Measurements from ENCODE around the gene STT3B.

The STT3B gene

GRCh38 chr3:31636694-31637442 is 104.1 kb downstream of the STT3B start:
- DNase-seq (ENCODE audit: low read depth in 1 of 2, low spot score in 1 of 2): no peak

- no peak for DNase-seq (ENCODE audit: low read depth in 1 of 2, low spot score in 1 of 2)
These were observed 107.1 kb downstream of the STT3B start for GRCh38 chr3:31639828-31640227.

- no peak for DNase-seq (ENCODE audit: low read depth in 1 of 2, low spot score in 1 of 2)
These were observed 112.5 kb downstream of the STT3B start for GRCh38 chr3:31645256-31645655.

GRCh38 chr3:31648286-31648968 is 115.7 kb downstream of the STT3B start:
- DNase-seq (ENCODE audit: low read depth in 1 of 2, low spot score in 1 of 2): no peak

GRCh38 chr3:31652296-31652695 is 119.6 kb downstream of the STT3B start:
- no peak for DNase-seq (ENCODE audit: low read depth in 1 of 2, low spot score in 1 of 2)

- no peak for DNase-seq (ENCODE audit: low read depth in 1 of 2, low spot score in 1 of 2)
These were observed 120.7 kb downstream of the STT3B start for GRCh38 chr3:31653464-31653863.

GRCh38 chr3:31654998-31655397 is 122.3 kb downstream of the STT3B start:
- no peak for DNase-seq (ENCODE audit: low read depth in 1 of 2, low spot score in 1 of 2)

- DNase-seq (ENCODE audit: low read depth in 1 of 2, low spot score in 1 of 2): no peak
These were observed 126.5 kb downstream of the STT3B start for GRCh38 chr3:31659246-31659645.

GRCh38 chr3:31661286-31661685 is 128.6 kb downstream of the STT3B start:
- no peak for DNase-seq (ENCODE audit: low read depth in 1 of 2, low spot score in 1 of 2)

- no peak for DNase-seq (ENCODE audit: low read depth in 1 of 2, low spot score in 1 of 2)
These were observed 129.4 kb downstream of the STT3B start for GRCh38 chr3:31661993-31662670.

GRCh38 chr3:31664031-31664430 is 131.3 kb downstream of the STT3B start:
- DNase-seq (ENCODE audit: low read depth in 1 of 2, low spot score in 1 of 2): no peak

- no peak for DNase-seq (ENCODE audit: low read depth in 1 of 2, low spot score in 1 of 2)
These were observed 134.9 kb downstream of the STT3B start for GRCh38 chr3:31667582-31667981.

- no peak for DNase-seq (ENCODE audit: low read depth in 1 of 2, low spot score in 1 of 2)
These were observed 135.5 kb downstream of the STT3B start for GRCh38 chr3:31668242-31668641.

GRCh38 chr3:31670136-31670535 is 137.4 kb downstream of the STT3B start:
- DNase-seq (ENCODE audit: low read depth in 1 of 2, low spot score in 1 of 2): no peak

- DNase-seq (ENCODE audit: low read depth in 1 of 2, low spot score in 1 of 2): no peak
These were observed 138.0 kb downstream of the STT3B start for GRCh38 chr3:31670722-31671121.

GRCh38 chr3:31671451-31671850 is 138.7 kb downstream of the STT3B start:
- no peak for DNase-seq (ENCODE audit: low read depth in 1 of 2, low spot score in 1 of 2)

GRCh38 chr3:31671976-31672375 is 139.3 kb downstream of the STT3B start:
- DNase-seq (ENCODE audit: low read depth in 1 of 2, low spot score in 1 of 2): no peak

- no peak for DNase-seq (ENCODE audit: low read depth in 1 of 2, low spot score in 1 of 2)
These were observed 141.2 kb downstream of the STT3B start for GRCh38 chr3:31673950-31674349.

GRCh38 chr3:31676556-31676955 is 143.8 kb downstream of the STT3B start:
- no peak for DNase-seq (ENCODE audit: low read depth in 1 of 2, low spot score in 1 of 2)

- DNase-seq (ENCODE audit: low read depth in 1 of 2, low spot score in 1 of 2): no peak
These were observed 147.5 kb downstream of the STT3B start for GRCh38 chr3:31680072-31680870.

Data from activated T-helper 1 cell treated with anti-CD3 and anti-CD28 coated beads, Interleukin-2, amount 50 U/mL, for 16 hours (primary cell).